Measurements from ENCODE around the gene GRID1.

The GRID1 gene

DNA sequence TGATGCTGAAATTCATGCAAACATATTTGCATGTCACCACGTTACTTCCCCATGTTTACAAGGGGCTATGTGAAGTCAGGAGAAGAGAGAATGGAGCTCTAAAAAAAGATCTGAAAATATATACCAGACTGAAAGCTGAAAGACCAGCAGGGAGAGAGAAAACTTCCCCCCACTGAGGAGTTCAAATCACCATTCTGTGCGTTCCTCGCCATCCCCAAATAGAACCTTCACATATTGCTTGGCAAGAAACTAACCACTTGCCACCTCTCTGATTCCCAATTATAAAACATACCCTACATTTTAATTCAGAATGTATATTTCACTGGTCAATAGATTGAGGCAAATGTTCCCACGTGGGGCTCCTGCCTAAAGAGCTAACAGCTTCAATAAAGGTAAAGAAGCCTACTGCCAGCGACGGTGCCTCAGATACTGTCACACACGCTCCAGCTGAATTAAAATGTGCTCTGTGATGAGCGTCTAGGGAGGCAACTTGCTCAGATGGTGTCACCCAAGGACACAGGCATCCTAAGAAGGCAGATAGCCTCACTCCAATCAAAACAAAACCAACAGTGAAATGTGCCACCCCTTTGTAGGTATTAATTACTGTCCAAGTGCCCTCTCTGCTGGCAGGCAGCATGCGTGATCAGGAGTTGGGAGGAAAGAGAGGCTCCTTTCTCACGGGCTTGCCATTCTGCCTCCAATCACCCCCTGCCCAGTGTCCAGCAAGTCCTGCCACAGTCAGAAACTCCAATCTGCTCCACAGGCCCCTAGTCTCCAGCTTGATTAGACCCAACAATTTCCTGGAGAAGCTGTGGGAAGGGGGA is 298.2 kb downstream of the GRID1 start:
- DNase-seq = no peak

DNA sequence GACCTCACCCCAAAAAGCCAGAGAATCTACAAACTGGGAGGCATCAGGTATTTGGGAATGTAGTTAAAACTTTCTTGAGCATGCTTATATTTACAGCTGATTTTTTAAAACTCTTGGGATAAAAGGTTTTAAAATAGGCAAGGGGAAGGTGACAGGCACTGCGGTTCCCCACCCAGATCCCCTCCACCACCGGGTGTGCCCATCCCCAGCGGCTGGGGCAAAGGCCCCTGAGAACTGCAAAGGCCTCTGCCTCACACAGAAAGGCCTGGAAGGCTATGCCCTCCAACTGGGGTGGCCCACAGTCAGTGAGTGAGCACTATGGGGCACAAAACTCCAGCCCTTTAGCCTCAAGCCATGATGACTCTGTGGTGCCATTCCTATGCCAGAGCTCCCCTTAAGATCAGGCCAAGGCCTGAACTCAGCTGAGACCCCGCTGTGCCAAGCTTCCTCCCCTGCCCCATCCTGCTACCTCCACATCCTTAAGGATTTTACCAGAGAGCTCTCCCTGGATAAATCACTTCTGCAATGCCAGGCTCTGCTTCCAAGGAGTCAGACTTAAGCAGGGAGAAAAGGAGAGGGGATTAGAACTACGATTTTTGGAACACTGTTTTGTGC is 299.1 kb downstream of the GRID1 start:
- no peak for DNase-seq

DNA sequence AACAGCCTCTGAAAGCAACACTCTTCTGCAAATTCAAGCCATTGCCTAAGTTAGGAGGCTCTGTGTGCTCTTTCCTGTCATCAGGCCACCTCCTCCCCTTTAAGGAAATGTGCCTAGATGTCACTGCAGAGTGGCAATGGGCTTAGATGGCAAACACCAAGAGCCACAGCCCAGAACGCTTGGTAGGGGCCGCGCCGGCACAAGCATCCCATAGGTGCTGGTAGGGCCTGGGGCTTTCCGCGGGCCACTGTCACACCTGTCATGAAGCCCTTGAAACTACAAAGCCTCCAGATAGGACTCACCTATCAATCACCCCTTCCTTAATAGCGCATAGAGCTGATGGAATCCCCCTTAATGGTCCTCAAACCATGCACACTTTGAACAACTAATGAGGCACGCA is 299.9 kb downstream of the GRID1 start:
- no peak for DNase-seq

DNA sequence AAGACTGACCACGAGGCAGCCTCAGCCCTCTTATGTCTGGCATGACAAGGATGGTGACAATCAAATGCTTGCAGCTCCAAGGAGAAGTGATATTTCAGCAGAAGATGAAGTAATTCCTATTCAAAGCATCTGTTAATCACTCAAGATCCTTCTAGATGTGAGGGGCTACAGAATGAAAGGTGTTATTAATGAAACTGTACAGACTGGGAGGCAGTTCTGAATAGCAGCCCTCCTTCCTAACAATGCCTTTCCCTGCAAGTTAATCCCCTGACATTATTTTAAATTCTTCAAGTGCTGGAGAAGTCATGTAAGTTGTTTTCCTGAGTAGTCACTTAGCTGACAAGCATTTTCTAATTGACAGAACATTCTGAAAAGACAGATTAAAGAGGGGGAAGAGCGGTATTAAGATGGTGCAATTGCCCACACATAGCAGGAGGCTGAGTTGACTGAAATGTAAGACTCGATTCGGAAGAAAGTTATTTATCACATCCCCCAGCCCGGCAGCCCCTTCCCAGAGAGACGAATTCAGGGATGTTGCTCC is 300.8 kb downstream of the GRID1 start:
- DNase-seq = peak; percentile 6

DNA sequence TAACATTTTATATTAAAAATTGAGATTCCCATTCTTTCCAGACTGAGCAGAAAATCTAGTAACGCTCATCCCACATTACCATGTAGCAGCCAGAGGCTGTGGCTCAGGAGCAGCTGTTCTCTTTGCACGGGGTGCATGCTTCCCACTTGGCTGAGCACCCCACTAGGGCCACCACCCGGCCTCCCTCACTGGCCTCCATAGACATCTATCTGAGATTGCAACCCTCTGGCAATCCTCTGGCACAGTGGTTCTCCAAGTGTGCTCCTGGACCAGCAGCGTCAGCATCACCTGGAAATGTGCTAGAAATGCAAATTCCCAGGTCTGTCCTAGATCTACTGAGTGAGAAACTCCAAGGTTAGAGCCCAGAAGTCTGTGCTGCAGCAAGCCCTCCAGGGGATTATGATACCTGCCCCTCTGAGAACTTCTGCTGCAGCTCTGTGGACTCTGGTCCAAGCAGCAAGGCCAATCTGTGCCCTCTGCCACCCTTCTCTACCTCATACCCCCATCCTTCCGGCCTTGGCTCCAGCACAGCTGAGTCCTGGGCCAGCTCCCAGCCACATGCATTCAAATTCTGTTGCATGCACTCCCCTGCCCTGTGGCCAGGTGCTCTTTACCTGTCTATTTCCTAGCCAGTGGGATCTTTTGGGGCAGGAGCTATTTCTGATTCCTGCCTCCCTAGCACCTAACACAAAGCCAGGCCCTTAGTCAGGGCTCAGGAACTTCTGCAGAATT is 301.5 kb downstream of the GRID1 start:
- peak; percentile 16 for DNase-seq

DNA sequence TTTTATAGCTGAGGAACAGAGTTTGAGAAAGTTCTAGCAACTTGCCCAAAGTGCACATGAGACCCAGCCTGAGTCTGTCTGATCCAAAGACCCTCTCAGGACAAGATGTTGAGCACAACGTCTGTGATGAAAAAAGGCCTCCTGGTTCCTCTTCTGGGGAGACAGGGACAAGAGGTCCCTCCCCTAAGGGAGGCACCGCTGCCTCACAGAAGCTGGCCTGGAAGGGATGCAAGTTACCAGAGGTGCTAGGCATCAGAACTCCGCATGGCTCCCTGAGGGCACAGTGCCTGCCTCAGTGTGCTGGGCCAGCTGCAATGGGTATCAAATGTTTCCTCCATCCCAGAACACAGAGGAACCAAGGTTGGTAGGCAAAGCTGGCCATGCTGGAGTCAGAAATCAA is 302.4 kb downstream of the GRID1 start:
- DNase-seq = no peak

DNA sequence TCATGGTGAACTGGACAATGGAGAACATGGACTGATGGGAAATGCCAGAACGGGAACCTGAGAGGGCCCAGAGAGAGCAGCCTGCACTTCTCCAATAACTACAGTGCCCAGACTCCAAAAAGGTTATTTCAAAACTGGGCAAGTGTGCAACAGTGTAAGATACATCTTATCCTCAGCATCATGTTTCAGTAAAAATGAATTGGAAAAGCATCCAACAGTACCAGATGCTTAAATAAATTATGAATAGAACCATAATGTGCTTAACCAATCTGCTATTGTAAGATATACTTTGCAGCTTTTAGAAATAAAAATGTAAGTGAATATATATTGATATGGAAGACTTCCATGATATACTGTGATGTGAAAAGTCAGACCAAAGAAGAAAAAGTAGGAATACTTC is 303.3 kb downstream of the GRID1 start:
- DNase-seq = no peak

DNA sequence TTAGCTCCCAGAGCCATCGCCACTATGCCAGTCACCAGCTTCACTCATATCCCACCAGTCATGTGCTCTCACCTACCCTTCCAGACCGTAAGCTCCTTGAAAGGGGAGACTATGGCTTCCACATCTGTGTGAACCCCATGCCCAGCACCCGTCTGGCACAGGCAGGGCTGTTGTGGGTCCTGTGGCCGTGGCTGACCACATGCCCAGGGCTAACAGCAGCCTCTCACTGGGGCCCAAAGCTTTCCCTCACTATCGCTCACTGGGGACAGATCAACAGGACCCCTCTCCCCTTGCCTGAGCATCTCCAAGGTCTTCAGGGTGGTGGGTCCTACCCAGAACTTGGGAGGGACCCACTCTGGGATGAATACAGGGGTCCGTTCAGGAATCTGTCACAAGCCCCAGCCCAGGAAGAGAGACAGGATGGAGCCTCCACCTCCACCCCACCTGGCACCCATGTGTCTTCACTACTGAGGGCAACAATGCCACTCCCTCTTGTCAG is 303.9 kb downstream of the GRID1 start:
- no peak for DNase-seq

DNA sequence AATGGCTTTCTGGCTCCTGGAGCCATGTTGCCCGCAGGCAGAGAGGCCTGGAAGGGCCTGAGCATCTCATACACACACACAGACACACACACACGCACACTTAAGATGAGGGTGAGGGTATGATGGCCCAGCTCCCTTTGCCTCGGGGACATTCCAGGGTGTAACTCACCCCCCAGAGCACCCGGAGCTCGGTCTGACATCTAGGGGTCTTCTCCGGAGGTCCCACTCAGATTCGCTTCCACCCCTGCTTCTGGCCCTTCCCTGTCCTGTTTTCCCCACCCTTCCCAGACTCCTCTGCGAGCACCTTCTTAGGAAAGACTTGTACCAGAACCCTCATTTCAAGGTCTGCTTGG is 304.4 kb downstream of the GRID1 start:
- DNase-seq = no peak

DNA sequence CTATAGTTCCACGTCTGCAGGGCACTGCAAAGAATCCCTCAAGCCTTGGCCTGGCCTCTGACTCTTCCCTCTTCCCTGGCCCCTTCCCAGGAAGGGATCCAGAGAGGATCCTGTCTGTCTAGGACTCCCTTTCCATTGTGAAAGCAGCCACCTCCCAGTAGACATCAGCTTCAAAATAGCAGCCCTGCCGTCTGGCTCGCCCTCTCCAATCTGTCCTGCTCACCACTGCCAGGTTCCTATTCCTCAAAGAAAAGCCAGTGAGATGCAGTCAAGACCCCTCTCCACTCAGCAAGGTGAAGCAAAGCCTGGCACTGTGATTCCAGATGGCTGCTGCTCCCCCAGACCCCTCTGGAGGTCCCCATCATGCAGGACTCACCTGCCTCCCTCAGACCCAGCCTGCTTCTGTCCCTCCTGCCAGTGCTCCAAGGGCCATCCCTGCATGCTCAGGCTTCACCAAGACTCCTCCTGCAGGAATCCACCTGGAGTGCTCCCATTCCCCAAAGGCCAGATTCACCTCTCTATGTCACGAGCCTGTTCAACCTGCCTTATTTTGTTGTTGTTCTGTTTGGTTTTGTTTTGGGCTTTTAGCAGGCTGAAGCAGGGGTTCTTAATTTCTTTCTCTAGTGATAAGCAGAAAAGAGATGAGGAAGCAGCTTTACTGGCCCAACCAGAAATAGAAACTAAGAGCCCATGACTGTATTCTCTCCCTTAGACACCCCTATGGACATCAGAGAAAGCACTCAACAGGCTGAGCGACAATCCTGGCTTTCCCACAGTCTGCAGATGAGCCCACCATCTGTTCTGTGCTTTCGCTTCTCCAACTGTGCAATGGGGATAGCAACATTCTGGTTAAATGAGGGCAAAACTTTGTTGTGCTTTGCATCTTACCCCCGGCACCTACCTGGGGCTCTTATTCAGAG is 305.1 kb downstream of the GRID1 start:
- no peak for DNase-seq

DNA sequence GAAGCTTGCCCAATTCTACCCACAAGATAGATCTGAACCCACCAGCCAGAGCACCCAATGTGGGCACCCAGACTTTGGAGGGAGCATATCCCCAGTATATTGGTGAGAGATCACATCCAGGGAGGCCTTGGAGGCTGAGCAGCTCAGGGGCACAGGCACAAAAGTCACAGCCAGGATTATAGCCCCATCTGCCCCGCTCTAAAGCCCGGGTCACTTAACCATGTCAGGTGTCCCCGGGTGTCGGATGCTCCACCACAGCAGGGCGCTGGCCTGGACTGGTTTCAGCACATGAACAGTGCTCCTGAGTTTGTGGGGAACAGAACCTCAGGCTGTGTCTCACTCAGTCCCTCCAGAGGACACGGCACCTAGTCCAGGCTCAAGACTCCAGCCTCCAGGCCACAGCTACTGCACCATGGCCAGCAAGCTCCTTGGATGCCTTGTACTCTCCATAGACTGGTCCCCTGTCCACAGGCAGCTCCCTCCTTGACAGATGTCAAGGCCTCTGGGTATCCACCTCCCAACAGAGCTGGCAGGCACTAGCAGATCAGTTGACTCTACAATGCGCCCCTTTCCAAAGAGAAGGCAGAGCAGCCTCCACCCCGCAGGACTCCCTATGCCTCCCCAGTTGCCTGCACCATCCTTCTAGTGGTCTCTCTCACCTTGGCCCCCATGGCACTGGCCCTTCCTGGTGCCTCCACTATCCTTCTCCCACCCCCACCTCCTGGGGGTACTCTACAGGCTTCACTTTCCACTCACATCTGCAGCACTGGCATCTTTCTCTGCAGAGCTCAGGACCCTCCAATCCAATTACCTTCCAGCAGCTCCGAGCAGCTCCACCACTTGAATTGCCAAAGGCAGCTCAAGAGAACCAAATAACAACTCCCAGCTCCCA is 306.0 kb downstream of the GRID1 start:
- no peak for DNase-seq

DNA sequence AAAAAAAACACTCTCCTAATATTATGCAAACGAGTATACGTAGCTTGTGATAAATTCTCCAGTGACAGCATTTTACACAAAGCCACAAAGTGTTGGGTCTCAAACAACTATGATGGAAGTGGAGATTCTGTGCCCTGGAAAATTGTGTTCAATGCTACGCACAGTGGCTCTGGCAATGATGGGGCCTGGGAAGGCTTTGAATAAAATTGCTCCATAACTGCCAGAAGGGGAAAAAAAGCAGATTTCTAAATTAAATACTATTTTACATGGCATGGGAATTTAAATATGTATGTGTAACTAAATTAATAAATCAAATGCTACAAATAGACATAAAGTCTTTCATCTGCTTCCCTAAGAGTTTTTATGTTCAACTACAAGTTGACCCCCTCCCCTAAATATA is 306.7 kb downstream of the GRID1 start:
- DNase-seq = no peak

DNA sequence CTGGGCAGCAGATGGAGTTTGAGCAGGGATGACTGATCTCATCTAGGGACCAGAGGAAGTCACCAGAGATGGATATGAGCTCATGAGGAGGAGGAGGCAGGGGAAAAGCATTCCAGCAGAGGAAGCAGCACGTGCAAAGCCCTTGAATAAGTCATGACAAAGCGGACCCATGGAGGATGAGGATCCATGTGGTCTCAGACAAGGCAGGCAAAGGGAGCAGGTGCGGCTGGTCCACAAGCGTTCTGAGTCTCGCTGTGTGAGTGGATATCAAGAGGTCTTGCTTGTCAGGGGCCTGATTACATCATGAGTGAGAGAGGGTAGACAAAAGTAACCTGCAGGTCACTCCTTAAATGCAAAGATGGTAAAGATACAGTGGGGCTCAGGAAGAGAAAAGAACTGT is 307.6 kb downstream of the GRID1 start:
- DNase-seq = no peak

DNA sequence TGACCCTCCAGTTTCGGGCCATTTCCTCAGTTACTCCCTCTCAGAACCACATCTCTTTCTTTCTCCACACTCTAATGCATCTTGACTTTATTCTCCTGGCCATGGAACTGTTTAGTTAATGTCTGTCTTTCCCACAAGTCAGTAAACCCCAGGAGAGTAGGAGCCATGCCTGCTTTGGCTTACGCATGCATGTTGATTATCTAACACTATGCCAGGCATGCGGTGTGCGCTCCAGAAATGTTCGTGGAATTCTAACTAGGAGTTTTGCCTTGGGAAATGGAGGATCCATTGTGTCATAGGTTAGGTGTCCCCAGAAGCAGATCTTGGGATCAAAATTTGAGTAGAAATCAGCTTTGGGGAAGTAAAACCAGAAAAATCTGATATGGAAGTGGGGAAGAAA is 308.9 kb downstream of the GRID1 start:
- DNase-seq = no peak

DNA sequence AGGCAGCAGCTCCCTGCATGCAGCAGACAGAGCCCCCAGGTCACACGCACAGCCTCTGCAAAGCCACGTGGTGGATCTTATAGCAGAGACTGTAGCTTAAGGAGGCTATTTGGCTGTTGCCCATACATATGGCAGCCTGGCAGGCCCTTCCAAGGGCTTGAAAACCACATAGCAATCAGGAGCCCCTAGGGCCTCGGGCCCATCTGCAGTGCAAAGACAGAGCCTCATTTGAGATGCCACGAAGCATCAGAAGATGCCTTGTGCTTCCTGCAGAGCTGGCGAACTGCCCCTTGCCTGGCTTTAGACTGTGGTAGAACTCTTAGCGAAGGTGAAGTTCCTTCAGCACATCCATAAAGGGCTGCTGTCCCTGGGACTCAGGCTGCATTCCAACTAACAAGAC is 309.9 kb downstream of the GRID1 start:
- DNase-seq = no peak

DNA sequence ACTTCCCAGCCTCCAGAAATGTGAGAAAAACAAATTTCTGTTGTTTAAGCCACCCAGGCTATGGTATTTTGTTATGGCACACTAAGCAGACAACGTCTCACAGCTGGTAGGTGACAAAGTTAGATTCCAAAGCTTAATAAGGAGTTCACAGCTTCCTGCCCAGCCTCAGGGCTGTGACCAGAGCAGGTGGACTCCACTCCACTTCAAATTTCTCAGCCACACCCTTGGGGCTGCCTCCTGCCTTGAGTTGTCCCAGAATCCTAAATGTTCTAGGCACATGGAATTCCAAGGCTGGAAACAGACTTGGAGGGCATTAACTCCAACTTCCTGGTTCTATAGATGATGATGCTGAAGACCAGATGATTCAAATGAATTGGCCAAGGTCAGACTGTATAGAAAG is 310.7 kb downstream of the GRID1 start:
- DNase-seq = no peak

DNA sequence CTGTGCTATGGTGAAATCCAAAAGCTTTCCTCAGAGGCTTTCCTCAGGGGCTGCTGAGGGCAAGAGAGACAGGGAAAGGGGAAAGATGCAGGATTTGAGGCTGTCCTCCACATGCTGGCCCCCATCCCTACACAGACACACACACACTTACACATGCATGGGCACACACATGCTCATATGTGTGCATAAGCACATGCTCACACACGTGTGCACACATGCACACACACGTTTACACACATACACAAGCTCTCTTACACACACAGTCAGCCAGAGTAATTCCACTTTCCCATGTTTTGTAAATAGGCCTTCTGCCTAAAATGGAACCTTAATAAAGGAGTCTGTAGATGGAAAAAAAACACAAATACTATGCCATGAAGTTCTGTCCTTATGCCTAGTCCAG is 312.9 kb downstream of the GRID1 start:
- DNase-seq = no peak

DNA sequence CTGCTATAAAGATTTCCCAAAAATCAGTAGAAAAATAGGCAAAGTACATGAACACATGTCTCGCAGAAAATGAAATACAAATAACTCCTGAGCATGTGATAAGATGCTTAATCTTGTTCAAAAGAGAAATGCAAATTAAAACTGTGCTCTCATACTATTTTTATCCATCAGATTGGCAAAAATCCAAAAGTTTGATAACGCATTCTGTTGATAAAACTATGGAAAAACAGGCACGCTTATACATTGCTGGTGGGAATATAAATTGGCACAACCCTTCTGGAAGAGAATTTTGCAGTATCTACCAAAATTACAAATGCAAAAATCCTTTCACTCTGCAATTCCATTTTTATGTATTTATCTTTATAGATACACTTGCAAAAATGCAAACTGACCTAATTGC is 315.0 kb downstream of the GRID1 start:
- DNase-seq = no peak

DNA sequence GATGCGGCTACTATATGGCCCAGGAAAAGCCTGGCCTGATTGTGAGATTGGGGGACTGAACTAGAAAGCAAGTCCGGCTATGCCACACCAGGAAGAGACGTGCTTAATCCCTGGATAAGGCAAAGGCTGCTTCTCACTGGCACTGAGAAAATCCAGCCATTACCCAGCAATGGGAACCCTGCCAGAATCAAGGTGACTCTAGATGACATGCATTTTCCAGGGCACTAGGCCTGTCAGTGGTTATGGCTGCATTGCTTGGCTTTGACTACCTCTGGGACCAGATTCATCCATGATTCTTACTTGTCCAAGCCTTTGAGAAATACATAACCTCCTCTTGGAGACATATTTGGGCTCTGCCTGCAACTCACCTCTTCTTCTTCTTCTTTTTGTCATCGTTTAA is 317.2 kb downstream of the GRID1 start:
- DNase-seq = no peak

DNA sequence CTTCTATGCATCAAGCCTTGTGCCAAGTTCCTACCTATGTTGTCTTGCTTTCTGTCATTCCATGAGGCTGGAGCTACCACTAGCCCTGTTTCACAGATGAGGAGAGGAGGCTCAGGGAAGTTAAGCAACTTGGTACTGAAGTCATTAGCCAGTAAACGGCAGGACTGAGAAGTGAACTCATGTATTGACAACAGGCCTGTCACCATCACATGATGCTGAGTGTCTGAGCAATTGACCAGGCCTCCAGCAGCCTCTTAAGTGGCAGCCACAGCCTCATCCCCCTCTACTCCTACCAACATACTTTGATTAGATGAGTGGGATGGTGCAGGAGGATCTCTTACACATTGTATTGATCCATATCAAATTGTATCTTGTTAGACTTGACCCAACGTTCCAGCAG is 317.6 kb downstream of the GRID1 start:
- no peak for DNase-seq

DNA sequence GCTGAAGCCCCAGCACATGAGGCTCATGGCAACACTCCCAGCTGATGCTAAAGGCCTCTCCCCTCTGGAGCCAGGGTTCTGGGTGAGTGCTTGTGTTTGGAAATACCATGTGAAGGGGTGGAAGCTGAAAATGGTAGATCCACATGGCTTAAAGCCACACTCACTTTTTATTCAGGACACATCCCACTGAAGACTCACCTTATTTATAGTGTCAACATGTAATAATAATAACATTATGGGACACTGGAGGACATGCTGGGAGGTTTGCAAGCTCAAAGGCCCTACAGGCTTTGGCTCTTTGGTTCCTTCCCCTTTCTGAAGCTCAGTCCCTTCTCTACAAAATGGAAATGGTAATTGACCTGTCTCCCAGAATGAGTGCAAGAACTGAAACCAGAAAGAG is 318.0 kb downstream of the GRID1 start:
- no peak for DNase-seq

DNA sequence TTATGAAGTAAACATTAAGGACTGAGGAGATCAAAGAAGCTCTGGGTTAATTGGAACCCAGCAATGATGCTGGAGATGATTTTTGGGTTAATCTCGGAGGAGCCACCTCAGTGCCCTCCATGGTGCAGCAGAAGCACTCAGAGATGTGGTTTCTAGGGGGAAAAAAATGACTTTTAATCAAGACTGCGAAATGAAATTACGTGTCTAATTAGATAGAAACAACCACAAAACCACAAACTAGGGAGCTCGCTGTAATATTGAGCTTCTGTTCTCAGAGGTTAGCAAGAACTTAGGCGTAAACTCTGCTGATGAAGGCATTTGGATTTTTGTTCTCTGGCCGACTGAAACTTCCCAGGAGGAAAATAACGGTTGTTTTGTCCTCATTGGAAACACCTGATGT is 319.0 kb downstream of the GRID1 start:
- no peak for DNase-seq
